GM10266 (cell line): ENCODE measurements around the gene GPANK1.

ENCODE experiments used
- DNase-seq: peaks from one replicate; pipeline ENCODE4 v3.0.0; 2012; ENCODE audit errors: extremely low spot score
- CTCF ChIP-seq: IDR thresholded peaks from 2 replicates; pipeline ENCODE4 v1.5.1; 2012; ENCODE audit warnings: mild to moderate bottlenecking, low read depth; ENCODE audit not compliant: control insufficient read depth, insufficient read depth; ENCODE audit errors: missing control alignments

GPANK1 gene

GRCh38 chr6:31641370-31641769 lies 23.4 kb downstream of the GPANK1 start:
- no peak for TF ChIP-seq CTCF
- DNase-seq = no peak

DNA sequence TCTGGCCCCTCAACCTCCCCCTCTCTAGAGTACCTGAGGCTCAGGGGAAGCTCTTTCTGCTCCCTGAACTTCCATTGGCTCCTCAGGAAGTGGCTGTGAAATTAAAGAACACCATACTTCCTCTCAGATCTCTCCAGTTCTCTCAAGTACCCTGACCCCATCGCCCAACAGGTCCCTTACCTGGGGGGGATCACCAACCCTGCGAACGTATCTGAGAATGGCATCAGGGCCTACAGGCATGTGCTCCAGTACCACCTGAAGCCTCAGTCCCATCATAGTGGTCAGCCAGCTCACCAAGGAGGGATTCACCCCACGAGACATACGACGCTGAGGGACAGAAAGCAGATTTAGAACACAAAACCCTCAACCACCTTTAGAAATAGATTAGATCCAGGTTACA lies 24.2 kb downstream of the GPANK1 start:
- DNase-seq = no peak
- TF ChIP-seq CTCF = no peak

DNA sequence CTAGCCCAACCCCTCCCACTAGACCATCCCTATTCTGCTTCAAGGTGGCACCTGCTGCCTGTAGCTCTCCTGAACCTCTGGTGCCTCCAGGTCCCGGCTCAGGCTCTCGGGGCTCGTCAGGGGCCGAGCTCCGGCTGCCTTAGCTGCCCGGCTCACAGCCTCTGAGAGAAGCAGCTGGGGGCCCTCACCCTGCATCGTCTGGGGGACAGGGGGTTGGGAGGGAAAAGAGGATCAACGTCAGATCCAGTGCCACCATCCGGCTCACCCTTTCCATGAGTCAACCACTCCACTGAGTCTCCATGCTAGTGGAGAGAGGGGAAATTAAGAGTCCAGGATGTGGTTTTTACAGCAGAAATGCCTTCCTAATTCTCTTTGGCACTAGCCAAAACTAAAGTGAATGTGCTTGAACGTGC lies 25.3 kb downstream of the GPANK1 start:
- no peak for DNase-seq
- TF ChIP-seq CTCF = no peak

GRCh38 chr6:31639043-31639442 lies 25.8 kb downstream of the GPANK1 start:
- TF ChIP-seq CTCF = no peak
- no peak for DNase-seq

DNA sequence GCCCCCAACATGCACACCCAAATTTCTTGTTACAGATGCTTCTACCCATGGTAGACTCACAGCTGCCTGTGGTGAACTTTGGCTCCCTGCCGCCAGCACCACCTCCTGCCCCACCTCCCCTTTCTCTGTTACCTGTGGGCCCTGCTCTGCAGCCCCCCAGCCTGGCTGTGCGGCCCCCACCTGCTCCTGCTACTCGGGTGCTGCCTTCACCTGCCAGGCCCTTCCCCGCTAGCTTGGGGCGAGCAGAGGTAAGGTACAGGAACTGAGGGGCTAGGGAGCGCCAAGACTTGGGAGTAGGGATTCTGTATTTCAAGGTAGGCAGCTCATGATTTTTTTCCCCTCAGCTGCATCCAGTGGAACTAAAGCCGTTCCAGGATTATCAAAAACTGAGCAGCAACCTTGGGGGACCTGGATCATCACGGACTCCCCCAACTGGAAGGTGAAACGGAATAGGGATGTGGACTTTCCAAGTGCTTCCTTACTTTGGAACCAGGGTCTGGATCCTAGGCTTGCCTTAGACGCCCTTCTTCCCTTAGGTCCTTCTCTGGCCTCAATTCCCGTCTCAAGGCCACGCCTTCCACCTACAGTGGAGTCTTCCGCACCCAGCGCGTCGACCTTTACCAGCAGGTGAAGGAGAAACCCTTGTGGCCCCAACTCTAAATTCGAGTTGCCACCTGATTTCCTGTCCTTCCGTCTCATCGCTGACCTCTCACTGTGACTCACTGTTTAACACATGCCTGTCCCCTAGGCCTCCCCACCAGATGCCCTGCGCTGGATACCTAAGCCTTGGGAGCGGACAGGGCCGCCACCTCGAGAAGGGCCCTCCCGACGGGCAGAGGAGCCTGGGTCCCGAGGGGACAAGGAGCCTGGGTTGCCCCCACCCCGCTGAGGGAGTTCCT lies 27.9 kb downstream of the GPANK1 start:
- no peak for DNase-seq
- TF ChIP-seq CTCF = no peak

DNA sequence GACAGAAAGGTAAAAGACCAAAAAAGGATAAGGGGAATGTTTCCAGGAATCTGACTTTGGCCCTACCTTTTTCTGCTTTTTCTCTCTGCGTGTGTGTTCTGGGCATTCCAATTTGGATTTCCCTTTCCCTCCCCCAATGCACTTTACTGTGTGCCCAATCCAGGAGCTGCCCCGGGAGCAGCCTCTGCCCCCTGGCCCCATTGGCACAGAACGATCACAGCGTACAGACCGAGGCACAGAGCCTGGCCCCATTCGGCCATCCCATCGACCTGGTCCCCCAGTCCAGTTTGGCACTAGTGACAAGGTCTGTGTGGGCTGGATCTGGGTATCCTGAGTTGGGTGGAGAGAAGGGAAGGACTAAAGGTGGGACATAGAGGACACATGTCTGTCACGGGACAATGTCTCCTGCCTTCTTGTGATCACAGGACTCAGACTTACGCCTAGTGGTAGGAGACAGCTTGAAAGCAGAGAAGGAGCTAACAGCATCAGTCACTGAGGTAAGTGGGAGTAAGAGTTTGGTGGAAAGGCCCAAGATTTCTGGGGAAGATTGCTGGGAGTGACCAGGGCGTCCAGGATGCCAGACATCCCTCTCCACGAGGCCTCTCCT lies 29.7 kb downstream of the GPANK1 start:
- no peak for TF ChIP-seq CTCF
- no peak for DNase-seq

GRCh38 chr6:31634131-31634530 lies 30.7 kb downstream of the GPANK1 start:
- TF ChIP-seq CTCF = no peak
- no peak for DNase-seq
